RWPE2 (cell line): ENCODE results near the gene TPRKB.
"Not testable (repeated sequence)": the region's sequence is repeated elsewhere in the genome, so short reads cannot be mapped to it uniquely, and the experiment has no call there.

ENCODE experiments used
- ATAC-seq: fragments of 200-7000 bp; cut with Tn5 transposase; 3 replicates; pipeline ENCODE4 v1.9.1; 2021; ENCODE audit warnings: low read depth
- DNase-seq: peaks from one replicate; pipeline ENCODE4 v3.0.0-alpha.2; 2020; ENCODE audit warnings: low spot score
- H3K27ac ChIP-seq: fragments of 450-650 bp; 2 replicates; pipeline ENCODE4 v1.5.1; 2017; ENCODE audit warnings: mild to moderate bottlenecking; ENCODE audit not compliant: poor library complexity, severe bottlenecking
- H3K27me3 ChIP-seq: fragments of 250-450 bp; sonication (Bioruptor Pico); 2 replicates; pipeline ENCODE4 v1.5.1; 2021; ENCODE audit warnings: mild to moderate bottlenecking, moderate library complexity; ENCODE audit not compliant: insufficient read depth, poor library complexity, severe bottlenecking
- H3K36me3 ChIP-seq: fragments of 250-450 bp; sonication (Bioruptor Pico); 2 replicates; pipeline ENCODE4 v1.5.1; 2020; ENCODE audit warnings: low read depth, mild to moderate bottlenecking, moderate library complexity
- H3K4me1 ChIP-seq: fragments of 250-450 bp; sonication (Bioruptor Pico); 2 replicates; pipeline ENCODE4 v1.5.1; 2021; ENCODE audit warnings: mild to moderate bottlenecking, moderate library complexity; ENCODE audit not compliant: insufficient read depth, poor library complexity, severe bottlenecking
- H3K4me3 ChIP-seq: fragments of 250-450 bp; sonication (Bioruptor Pico); 2 replicates; pipeline ENCODE4 v1.5.1; 2021; ENCODE audit warnings: mild to moderate bottlenecking, moderate library complexity; ENCODE audit not compliant: severe bottlenecking
- H3K9me3 ChIP-seq: fragments of 250-450 bp; sonication (Bioruptor Pico); 2 replicates; pipeline ENCODE4 v1.5.1; 2021; ENCODE audit warnings: mild to moderate bottlenecking, moderate library complexity; ENCODE audit not compliant: severe bottlenecking
- TF ChIP-seq, protein P1 (sequence below): fragments of 450-650 bp; IDR thresholded peaks from one replicate; pipeline ENCODE4 v1.5.1; 2017; ENCODE audit warnings: mild to moderate bottlenecking, moderate library complexity; ENCODE audit not compliant: poor library complexity, severe bottlenecking

TPRKB gene

DNA sequence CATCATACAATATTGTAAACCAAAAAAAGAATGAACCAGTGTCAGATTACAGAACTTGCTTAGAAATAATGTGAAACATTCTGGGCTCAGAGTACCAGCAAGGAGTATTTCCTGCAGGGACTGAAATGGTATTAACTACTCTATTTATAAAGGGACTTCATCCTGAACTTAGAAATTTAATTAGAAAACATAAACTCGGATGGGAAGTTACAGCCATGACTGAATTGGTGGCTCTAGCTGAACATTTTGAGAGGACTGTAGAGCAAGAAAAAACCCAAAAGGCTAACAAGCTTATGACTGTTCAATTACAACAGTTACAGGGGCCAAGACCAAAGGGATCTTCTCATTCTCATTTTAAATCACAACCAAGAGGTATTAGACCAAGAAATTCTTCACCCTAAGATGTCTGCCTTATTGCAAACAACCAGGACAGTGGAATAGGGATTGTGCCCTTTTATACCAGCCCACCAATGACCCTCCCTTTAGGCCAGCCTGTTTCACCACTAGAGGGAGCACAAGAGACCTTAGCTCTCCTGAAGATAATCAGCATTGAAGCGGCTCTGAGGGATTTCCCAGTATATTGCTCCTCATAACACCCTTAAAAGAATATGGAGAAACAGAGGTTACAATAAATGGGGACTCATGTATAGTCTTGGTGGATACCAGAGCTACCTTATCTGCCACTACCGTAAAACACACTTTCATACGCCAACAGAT is 46.6 kb downstream of the TPRKB start:
- TF ChIP-seq, protein P1, sequence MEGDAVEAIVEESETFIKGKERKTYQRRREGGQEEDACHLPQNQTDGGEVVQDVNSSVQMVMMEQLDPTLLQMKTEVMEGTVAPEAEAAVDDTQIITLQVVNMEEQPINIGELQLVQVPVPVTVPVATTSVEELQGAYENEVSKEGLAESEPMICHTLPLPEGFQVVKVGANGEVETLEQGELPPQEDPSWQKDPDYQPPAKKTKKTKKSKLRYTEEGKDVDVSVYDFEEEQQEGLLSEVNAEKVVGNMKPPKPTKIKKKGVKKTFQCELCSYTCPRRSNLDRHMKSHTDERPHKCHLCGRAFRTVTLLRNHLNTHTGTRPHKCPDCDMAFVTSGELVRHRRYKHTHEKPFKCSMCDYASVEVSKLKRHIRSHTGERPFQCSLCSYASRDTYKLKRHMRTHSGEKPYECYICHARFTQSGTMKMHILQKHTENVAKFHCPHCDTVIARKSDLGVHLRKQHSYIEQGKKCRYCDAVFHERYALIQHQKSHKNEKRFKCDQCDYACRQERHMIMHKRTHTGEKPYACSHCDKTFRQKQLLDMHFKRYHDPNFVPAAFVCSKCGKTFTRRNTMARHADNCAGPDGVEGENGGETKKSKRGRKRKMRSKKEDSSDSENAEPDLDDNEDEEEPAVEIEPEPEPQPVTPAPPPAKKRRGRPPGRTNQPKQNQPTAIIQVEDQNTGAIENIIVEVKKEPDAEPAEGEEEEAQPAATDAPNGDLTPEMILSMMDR, result peak; percentile 75
- not testable (repeated sequence) for H3K36me3 ChIP-seq, H3K27ac ChIP-seq, H3K4me3 ChIP-seq, DNase-seq, H3K27me3 ChIP-seq, H3K4me1 ChIP-seq, H3K9me3 ChIP-seq
- peak; percentile 89 for ATAC-seq

DNA sequence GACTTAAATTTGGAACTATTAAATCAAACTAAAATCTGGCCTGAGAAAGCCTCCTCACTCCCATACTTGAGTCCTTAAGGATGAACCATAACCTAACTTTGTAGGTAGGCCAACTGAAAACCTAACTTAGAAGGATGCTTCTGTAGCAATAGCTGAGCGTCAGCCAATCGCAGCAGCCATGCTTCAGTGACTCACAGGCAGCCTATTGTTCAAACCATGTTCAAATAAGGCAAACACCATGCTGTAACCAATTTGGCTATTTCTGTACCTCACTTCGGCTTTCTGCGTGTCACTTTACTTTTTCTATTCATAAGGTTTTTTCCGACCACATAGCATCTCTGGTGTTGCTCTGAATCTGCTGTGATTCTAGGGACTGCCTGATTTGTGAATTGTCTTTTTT is 48.7 kb downstream of the TPRKB start:
- H3K27me3 ChIP-seq, ATAC-seq, H3K9me3 ChIP-seq, H3K27ac ChIP-seq, DNase-seq, H3K36me3 ChIP-seq, H3K4me1 ChIP-seq, H3K4me3 ChIP-seq: not testable (repeated sequence)

GRCh38 chr2:73685764-73686438 is 51.2 kb downstream of the TPRKB start:
- H3K4me3 ChIP-seq, result no peak overlapping the region
- TF ChIP-seq, protein P1, result no peak
- ATAC-seq (no peak), DNase-seq (no peak)
- no peaks in the 10 kb centered on the region for H3K36me3 ChIP-seq
- H3K9me3 ChIP-seq, result no peaks in the 10 kb centered on the region
- H3K27ac ChIP-seq, result no peak overlapping the region
- no peaks in the 10 kb centered on the region for H3K4me1 ChIP-seq
- no peaks in the 10 kb centered on the region for H3K27me3 ChIP-seq

DNA sequence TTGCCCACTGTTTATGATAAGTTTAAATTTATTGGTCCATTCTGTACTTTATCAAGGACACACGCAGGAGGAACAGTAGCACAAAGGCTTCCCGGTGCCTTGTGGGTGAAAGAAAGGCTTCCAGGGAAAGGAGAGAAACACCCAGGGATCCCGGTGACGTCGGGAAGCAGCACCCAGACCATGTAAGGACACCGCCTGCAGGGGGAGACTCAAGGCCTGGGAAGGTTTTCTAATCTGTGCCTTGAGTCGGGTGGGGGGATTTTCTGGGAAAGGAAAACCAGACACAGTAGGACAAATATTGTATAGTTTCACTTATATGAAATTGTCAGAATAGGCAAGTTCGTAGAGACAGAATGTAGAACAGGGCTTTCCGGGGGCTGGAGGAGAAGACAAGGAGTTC is 52.2 kb downstream of the TPRKB start:
- 0 out of 3 replicates have a peak, but pooled peaks have one; percentile 17 for ATAC-seq
- not testable (repeated sequence) for H3K4me1 ChIP-seq, DNase-seq, H3K36me3 ChIP-seq, H3K9me3 ChIP-seq, H3K27ac ChIP-seq, H3K4me3 ChIP-seq, H3K27me3 ChIP-seq

GRCh38 chr2:73684325-73684724 is 52.8 kb downstream of the TPRKB start:
- H3K9me3 ChIP-seq, DNase-seq, ATAC-seq, H3K4me3 ChIP-seq, H3K27me3 ChIP-seq, H3K4me1 ChIP-seq, H3K27ac ChIP-seq, H3K36me3 ChIP-seq: not testable (repeated sequence)

GRCh38 chr2:73679951-73680571 is 57.1 kb downstream of the TPRKB start:
- TF ChIP-seq, protein P1, result peak; percentile 44
- not testable (repeated sequence) for H3K4me3 ChIP-seq, H3K27me3 ChIP-seq, H3K27ac ChIP-seq, DNase-seq, H3K9me3 ChIP-seq, H3K36me3 ChIP-seq, H3K4me1 ChIP-seq
- 0 out of 3 replicates have a peak, but pooled peaks have one; percentile 35 for ATAC-seq
